NCI-H187 (cell line): ENCODE results near the gene SLC16A12.

ENCODE experiments used
- DNase-seq, 2 experiments: peaks; one replicate each; lab custom pipeline; 2025; lab: John Stamatoyannopoulos, UW

Gene SLC16A12

DNA sequence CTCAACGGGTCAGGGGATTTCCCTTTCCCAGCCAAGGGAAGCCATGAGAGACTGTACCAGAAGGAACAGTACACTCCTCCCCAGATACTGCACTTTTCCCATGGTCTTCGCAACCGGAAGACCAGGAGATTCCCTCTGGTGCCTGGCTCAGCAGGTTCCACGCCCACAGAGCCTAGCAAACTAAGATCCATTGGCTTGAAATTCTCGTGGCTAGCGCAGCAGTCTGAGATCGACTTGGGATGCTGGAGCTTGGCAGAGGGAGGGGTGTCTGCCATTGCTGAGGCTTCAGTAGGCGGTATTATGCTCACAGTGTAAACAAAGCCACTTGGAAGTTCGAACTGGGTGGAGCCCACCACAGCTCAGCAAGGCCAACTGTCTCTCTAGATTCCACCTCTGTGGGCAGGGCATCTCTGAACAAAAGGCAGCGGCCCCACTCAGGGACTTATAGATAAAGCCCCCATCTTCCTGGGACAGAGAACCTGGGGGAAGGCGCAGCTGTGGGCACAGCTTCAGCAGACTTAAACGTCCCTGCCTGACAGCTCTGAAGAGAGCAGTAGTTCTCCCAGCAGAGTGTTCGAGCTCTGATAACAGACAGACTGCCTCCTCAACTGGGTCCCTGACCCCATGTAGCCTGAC, 29.6 kb downstream of the SLC16A12 start:
- DNase-seq, result no peak

DNA sequence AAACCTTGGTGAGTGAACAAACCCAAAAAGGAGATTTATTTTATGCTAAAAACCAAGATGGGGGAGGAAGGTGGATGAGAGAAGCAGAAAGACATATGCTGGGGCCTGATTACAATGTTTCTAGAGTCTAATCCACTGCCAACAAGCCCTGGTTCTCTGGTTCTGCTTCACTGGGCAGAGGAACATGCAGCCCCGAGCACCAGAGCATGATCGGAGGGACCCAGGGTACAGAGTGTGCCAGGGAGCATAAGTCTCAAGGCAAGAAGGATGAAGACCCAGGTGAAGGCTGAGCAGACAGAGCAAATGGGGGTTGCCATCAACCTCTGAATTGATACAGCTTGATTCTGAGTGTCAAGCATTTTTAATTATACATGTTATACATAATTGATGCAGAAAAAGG, 30.7 kb downstream of the SLC16A12 start:
- no peak for DNase-seq

DNA sequence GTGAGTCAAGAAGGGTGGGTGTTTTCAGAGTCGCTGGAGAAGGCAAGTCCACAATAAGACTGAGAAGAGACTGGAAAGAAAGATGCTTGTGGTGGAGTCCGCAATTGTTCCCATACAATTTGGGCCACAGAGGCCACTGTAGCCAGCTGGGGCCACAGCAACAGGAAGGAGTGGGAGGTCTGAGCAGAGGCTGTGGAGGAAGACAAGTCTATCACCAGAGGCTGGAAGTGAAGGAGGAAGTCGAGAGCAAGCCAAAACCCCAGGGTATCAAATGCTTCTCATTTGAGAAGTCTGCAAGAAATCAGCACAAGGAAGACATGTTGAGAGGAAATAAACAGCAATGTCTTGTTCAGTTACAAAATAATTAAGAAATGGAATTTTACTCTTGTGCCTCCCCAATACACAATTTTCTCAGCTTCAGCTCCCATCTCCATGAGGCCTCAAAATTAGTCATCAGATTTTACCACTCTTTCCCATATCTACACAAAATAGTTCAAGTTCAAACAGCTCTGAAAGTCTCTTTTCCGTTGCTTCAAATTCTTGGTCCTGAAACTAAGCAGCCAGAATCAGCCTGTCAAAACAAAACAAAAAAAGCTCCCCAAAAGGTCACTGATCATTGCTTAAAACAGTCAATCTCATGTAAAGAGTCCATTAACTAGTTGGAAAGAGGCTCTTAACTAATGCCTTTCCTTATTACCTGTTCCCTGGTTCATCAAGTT, 31.6 kb downstream of the SLC16A12 start:
- DNase-seq, result no peak

DNA sequence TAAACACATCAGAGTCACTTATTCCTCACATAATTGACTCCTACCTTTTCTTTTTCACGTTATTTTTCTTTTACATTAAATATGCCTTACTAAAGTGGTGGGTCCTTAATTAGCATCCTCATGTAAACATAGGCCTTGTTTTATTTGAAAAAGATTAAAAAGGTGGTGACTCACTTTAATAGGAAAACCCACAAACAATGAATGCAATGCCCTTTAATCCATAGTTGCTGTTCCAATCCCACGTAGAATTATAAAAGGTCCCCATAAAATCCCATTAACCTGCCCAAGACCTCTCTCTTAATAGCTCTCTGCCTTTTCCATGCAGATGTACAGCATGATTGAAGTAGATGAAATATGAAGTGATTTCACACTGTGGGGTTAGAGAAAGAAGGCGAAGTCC, 32.2 kb downstream of the SLC16A12 start:
- no peak for DNase-seq

DNA sequence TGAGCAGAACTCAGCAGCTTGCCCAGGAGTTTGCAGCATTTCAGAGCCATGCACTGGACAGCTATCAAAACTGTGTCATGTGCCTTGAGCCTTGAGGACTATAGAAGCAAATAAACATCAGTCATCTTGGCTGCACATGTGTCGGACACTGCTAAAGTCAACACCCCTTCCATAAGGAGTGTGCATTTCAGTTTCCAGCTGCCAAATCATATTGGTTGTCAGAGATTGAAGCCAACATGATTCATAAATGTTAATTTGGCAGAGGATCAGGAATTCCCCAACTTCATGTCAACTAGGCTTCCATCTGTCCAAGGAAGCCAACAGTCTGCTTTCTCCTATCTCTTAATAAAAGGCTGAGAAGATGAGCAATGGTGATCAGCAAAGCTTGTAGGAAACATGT, 32.8 kb downstream of the SLC16A12 start:
- no peak for DNase-seq

DNA sequence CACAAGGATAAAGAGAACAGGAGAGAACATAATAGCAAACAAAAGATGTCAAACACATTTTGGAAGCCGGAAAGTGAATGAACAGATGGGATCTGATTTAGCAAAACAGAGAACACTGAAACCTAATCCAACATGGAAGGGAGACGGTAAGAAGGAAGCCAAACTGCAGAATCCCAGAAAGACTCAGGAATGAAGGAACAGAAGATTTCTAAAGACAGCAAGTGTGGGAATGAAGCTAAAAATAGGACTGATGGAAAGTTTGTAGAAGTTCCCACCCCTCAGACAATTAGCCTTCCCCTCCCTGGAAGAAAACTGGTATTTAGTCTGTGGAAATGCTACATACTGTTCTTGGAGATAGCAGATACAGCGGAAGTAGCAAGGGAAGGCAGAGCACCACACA, 40.8 kb downstream of the SLC16A12 start:
- no peak for DNase-seq

DNA sequence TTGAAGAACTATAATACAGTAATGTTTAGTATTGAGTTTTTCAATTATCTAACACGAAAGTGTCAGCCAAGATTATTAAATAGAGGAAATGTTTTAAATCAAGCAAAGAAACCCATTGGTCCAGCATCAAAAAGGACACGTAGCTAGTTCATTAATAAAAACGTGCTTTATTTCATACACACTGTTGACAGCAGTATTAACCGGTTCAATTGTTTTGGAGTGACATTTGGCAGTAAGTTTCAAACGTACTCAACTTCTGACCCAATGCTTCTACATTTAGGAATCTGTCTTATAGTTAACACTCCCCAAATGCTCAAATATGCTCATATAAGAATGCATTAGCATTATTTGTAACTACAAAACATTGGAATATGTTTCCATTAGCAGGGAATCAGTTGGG, 41.3 kb downstream of the SLC16A12 start:
- no peak for DNase-seq

DNA sequence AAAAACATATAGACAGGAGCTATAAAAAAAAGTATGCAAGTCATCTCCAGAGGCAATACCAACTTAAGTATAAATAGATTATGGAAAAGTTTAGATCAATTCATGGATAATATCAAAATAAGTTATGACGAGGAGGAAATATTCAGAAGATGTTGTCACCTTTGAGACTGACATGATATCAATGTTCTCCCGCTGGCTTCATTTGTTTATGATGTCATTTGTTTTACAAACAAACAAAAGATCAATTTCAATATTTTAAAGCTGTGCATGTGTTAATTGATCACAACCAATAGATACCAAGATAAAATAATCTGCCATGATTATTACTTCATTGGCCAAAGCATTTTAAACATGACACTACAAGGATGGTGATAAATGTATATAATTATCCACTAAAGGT, 43.5 kb downstream of the SLC16A12 start:
- DNase-seq, result no peak

DNA sequence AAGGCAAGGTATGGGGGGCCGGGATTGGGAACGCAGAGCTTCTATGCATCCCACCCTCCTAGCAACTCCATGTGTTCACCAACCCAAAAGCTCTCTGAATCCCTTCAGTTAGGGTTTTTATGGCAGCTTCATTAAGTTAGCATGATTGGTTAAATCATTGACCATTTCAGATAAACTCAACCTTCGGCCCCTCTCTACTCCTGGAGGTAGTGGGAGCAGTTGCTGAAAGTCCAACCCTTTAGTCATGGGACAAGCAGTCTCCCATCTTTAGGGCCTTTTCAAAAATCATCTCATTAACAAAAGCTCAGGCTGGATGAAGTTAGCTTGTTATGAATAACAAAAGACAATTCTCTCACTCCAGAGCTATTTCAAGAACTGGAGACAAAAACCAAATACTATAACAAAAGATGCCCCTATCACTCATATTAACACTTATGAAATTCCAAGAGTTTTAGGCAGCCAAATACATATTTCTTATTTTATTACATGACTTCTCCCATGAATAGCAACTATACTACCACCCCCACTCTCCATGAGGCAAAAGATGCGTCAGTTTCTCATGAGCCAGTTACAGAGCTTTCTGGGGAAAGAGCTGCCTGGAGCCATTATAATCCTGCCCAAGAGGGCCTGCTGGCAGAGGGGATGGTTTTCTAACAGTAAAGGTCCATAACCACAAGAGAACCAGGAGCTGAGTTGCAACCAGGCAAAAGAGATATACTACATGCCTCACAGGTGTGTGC, 44.6 kb downstream of the SLC16A12 start:
- DNase-seq, result no peak

DNA sequence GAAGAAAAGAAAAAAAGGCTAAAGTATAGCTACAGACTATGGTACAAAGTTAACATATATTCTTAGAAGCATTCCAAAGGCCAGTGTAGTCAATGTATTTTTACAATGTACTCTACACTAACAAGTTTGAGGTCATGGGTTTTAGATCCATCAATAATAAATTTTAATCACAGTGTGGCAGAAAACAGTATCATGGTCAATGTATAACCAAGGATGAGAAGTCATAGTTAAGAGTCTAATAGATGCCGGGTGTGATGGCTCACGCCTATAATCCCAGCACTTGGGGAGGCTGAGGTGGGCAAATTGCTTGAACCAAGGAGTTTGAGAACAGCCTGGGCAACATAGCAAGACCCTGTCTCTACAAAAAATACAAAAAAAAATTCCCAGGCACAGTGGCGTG, 53.1 kb downstream of the SLC16A12 start:
- no peak for DNase-seq

DNA sequence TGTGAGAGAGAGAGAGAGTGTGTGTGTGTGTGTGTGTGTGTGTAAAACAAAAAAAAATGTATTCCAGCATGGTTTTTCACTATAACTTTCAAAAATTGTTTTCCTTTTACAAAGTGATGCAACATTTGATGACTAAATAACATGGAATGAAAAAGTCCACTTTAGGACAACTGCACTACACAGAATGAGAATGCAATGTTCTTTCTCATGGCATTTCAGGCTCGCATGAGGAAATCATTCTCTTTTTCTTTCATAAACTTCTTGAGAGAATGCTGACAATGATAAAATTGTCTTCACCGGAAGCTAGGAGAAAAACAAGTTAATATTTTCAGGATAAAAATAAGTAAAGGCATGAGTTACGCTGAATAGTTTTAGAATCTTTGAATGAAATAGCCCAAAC, 53.7 kb downstream of the SLC16A12 start:
- DNase-seq, result no peak

DNA sequence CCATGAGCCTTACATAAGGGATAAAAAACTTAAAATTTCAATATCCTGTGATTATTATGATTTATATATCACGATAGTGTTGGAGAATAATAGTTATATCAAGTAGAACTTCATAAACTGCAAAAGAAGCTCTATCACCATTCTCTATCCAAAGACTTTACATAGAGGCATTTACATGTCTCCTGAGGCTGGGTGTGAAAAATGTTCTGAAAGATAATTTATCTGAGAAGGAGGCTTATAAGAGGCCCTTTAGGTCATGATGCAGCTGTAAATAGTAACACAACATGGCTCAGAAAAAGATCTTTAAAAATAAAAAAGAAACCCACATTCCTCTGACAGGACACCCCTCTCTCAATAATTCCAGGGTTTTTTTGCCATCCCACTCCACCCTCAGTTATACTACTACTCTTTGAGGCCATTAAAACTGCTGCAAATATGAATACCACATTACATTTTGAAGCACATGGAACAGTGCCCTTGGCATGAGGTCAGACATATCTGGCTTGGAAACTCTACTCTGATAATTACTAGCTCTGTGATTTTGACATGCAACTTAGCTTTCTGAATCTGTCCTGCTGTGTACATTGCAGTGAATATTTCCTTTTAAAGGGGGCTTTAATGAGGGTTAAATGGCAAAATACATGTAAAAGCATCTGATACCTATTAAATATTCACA, 55.5 kb downstream of the SLC16A12 start:
- no peak for DNase-seq

DNA sequence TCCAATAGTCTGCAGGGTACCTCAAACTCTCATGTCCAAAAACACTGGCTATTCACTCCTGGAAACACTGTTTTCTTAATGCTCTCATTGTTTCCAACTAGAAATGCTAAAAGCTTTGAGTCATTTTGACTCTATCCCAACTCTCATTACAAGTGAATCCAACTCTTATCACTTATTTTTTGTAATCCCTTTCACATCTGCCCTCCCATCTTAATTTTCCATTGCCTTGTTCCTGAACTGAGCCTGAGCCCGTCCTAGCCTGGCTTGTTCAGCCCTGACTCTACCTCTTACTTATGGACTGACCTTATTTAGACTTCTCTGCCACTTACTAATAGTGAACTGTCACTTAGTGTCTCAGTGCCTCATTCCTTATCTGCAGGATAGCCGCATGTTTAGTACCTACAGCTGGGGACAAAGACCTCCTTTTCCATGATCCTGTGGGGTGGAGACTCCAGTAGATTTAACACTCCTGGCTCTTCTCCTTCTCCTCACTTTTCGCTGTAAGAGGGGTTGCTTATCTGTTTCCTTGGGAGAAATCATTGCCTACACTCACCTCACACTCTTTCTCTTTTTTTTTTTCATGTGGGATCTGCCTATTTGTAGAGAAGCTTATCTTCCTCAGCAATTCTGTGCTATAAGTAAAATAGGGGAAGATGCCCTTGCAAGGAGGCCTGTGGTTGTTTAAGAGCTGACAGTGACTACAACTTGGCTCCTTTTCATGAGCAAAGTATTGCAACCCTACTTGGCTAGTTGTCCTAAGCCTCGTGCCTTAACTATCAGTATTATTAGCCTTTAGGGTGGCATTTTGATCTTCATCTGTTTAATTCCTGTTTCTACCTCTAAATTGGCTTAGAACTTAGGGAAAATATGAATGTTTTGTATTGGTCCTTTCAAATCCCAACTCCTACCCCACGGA, 56.4 kb downstream of the SLC16A12 start:
- DNase-seq, result no peak

DNA sequence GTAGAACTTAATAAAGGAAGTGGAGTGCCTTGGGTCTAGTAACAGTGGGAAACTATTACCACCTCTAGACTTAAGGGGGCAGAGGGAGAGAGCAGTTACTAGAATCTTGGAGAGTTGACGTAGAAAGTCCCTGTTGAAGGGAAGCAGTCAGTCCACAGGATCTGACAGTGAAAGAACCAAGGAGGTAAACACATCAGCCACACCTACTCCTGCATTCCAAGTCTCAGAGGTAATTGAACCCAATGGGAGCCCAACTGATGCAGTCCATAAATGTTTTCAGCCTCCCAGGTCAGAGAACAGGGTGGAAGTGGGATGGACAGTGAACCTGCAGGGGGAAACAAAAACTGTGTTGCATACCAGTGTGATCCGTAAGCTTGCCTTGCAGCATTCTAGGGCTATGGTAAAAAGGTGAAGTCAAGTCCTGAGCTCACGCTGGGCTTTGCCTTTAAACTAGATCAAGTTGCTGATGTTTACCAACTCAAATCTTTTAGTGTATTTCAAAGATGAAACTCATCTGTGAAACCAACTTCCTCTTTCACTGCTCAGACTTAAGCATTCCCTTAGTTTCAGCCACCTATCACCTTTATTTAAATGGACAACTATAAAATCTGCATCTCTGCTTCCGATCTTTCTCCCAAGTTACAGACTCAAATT, 57.2 kb downstream of the SLC16A12 start:
- no peak for DNase-seq

DNA sequence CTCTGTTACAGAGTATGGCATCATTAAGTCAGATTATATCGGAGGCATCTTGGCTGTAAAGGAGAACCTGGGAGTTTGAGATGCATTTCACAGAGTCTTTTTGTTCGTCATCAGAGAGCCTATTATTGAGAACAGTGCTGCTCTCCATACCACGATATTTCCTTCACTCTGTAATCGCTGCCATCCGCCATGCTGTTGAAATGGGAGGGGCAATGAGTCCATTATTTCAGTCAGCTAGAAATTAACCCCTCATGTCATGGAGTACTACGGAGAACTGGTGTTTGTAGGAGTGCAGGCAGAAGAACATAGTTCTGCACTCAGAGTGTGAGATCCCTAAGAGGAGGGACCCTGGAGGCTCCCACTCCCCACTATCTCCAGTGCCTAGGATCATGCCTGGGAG, 59.2 kb downstream of the SLC16A12 start:
- DNase-seq, result no peak

DNA sequence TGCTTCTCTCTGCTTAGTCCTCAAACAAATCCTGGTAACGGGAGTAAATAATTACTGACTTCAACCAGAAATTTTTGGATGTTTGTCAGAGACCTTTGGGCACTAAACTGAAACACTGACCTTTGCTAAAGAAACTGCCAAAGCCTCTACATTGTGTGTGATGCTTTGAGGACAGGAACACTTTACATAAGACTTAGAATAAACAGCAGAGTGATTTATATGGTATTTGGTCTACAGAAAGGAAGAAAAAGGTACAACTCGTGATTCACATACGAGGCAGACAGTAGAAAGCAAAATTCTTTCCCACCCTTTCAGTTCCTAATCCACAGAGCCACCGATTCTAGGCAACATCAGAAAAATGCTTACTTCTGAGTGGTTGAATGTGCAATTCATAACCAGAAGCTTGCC, 59.8 kb downstream of the SLC16A12 start:
- no peak for DNase-seq

DNA sequence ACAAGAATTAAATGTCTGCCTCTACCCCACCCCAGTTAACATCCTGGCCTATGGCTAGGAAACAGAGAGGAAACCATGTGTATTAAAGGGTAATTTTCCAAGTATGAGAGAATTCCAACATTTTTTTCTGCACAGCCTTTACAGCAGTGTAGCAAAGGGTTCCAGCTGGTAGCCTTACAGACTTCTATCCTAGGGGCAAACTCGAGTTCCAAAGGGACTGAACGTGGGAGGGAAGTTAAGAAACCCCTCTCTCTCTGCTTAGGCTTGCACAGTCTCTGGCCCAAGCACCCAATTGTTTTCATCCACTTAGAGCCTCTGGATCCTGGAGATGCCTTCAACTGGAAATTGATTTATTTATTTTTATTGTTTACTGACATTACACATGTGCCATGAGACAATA, 60.3 kb downstream of the SLC16A12 start:
- DNase-seq, result no peak

DNA sequence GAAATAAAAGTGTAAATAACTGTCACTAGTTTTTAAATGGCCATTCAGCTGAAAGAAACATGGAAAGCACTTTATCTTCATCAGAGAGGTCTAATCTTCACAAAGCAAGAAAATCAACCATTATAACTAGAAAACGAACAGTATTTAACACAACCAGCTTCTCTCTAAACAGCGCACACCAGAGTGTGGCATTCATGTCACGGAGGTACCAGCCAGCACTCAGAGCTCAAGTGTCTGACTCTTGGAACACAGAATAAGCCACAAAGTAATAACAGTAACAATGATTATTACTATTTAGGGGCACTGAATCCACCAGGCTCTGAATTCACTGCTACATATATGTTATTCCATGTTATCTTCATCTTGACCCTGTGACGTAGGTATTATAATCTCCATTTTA, 60.9 kb downstream of the SLC16A12 start:
- no peak for DNase-seq

DNA sequence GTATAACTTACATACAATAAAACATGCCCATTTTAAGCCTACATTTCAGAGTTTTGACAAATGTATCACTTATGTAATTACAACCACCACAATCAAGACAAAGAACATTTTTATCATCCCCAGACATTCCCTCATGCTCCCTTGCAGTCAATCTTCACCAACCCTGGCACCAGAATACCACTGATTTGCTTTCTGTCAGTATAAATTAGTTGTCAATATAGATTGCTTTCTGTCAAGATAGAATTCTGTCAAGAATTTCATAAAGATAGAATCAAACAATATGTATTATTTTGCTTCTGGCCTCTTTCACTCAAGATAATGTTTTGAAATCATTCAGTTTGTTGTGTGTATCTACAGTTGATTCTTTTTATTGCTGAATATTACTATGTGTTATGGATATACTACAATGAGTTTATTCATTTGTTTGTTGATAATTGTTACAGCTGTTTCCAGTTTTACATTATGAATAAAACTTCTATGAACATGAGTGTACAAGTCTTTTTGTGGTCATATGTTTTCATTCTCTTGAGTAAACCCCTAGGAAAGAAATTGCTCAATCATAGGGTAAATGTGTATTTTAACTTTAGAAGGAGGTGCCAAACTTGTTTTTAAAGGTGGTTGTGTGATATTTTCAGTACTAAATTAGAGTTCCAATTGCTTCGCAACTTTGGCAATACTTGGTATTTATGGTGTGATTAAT, 64.1 kb downstream of the SLC16A12 start:
- DNase-seq, result no peak

DNA sequence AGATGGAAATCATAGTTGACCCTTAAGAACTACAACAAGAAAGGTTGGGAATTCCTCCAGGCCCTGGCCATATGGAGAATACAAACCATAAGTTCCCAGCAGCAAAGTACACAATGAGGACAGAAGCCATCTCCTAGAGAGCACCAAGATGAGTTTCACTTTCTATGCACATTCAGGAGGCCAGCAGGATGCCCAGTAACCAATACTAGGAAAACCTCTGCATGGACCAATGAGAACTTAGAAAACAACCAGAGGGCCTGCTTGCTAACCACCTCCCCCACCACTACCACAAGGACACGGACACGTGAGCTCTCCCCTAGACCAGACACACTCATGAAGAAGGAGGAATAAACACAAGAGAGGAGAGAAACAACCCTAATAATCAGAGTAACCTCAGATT, 64.8 kb downstream of the SLC16A12 start:
- DNase-seq, result no peak

DNA sequence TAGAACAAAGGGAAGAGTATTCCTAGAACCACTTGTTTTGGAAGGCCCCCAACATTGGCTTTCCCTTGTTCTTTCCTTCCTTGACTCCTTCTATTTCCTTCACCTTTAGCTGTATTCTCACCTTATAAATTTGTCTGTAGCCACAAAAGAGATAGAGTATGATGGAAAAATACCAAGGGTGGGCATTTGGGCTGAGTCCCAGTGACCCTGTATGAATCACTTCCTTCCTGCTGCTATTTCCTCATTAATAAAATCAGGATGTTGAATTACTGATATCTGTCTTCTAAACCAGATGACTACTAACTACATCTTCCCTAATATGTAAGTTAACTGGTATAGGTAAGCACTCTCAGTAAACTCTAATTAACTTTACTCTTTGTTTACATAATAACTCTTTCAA, 65.9 kb downstream of the SLC16A12 start:
- no peak for DNase-seq
